ENCODE data around the gene CEBPG. TPM values are rescaled to one million over a fixed set of nuclear protein-coding genes. Genes with fewer than 3 reads are reported as not detected.

Gene CEBPG
- total RNA-seq, 1 experiment from 2014 or later = 39.5 TPM

- Mint-ChIP-seq H3K27me3 (ENCODE audit: unreplicated experiment) (peaks cover 73% of the 10 kb centered on the region), H3K36me3 (ENCODE audit: insufficient read depth, unreplicated experiment) (no peaks in the 10 kb centered on the region), H3K4me1 (ENCODE audit: low read depth, unreplicated experiment) (no peaks in the 10 kb centered on the region), H3K4me3 (ENCODE audit: low read depth, unreplicated experiment) (no peak overlapping the region), H3K27ac (ENCODE audit: unreplicated experiment) (no peak overlapping the region), H3K9me3 (ENCODE audit: low read depth, unreplicated experiment) (peaks cover 5% of the 10 kb centered on the region)
- intact Hi-C loops (cut with micrococcal nuclease; ENCODE audit: unreplicated experiment) = no loop called here
- CTCF ChIA-PET = no interaction called here
- BruUV-seq (replicated peaks) = no TSS peak
- TF ChIP-seq CTCF (IDR thresholded peaks at IDR 0.05; ENCODE audit: unreplicated experiment) = no peak
- no peak for DNase-seq
These were observed 22.8 kb upstream of the CEBPG start for GRCh38 chr19:33350538-33351309.

- Mint-ChIP-seq H3K27me3 (ENCODE audit: unreplicated experiment) (peaks cover 62% of the 10 kb centered on the region), H3K4me3 (ENCODE audit: low read depth, unreplicated experiment) (no peak overlapping the region), H3K9me3 (ENCODE audit: low read depth, unreplicated experiment) (peaks cover 10% of the 10 kb centered on the region), H3K36me3 (ENCODE audit: insufficient read depth, unreplicated experiment) (no peaks in the 10 kb centered on the region), H3K27ac (ENCODE audit: unreplicated experiment) (no peak overlapping the region), H3K4me1 (ENCODE audit: low read depth, unreplicated experiment) (no peaks in the 10 kb centered on the region)
- no peak for TF ChIP-seq CTCF (IDR thresholded peaks at IDR 0.05; ENCODE audit: unreplicated experiment)
- CTCF ChIA-PET = no interaction called here
- intact Hi-C loops (cut with micrococcal nuclease; ENCODE audit: unreplicated experiment) = no loop called here
- no TSS peak for BruUV-seq (replicated peaks)
- DNase-seq = no peak
These were observed 18.0 kb upstream of the CEBPG start for GRCh38 chr19:33355535-33355934.

- Mint-ChIP-seq H3K4me1 (ENCODE audit: low read depth, unreplicated experiment) (no peaks in the 10 kb centered on the region), H3K4me3 (ENCODE audit: low read depth, unreplicated experiment) (no peak overlapping the region), H3K27me3 (ENCODE audit: unreplicated experiment) (peaks cover 57% of the 10 kb centered on the region), H3K27ac (ENCODE audit: unreplicated experiment) (no peak overlapping the region), H3K36me3 (ENCODE audit: insufficient read depth, unreplicated experiment) (no peaks in the 10 kb centered on the region), H3K9me3 (ENCODE audit: low read depth, unreplicated experiment) (peaks cover 10% of the 10 kb centered on the region)
- no peak for TF ChIP-seq CTCF (IDR thresholded peaks at IDR 0.05; ENCODE audit: unreplicated experiment)
- DNase-seq = no peak
- CTCF ChIA-PET = interaction anchor here (0.7 to 1.6 kb wide), 4 partner anchors 8 to 138 kb away, joined by 3 to 4 read pairs (median 4); partner anchors contain the start of gene CEBPA
- intact Hi-C loops (cut with micrococcal nuclease; ENCODE audit: unreplicated experiment) = no loop called here
- BruUV-seq (replicated peaks) = no TSS peak
These were observed 16.0 kb upstream of the CEBPG start for GRCh38 chr19:33357556-33357955.

- H3K27me3 Mint-ChIP-seq (ENCODE audit: unreplicated experiment) = peaks cover 66% of the 10 kb centered on the region
- no peak for DNase-seq
- no peak overlapping the region for H3K4me3 Mint-ChIP-seq (ENCODE audit: low read depth, unreplicated experiment)
- intact Hi-C loops (cut with micrococcal nuclease; ENCODE audit: unreplicated experiment) = no loop called here
- no TSS peak for BruUV-seq (replicated peaks)
- TF ChIP-seq CTCF (IDR thresholded peaks at IDR 0.05; ENCODE audit: unreplicated experiment) = no peak
- CTCF ChIA-PET = interaction anchor here (0.6 to 1.6 kb wide), 3 partner anchors 9 to 139 kb away, joined by 3 to 4 read pairs (median 3); no protein-coding TSS in a partner anchor
- no peak overlapping the region for H3K27ac Mint-ChIP-seq (ENCODE audit: unreplicated experiment)
- H3K4me1 Mint-ChIP-seq (ENCODE audit: low read depth, unreplicated experiment) = no peaks in the 10 kb centered on the region
- H3K36me3 Mint-ChIP-seq (ENCODE audit: insufficient read depth, unreplicated experiment) = no peaks in the 10 kb centered on the region
- H3K9me3 Mint-ChIP-seq (ENCODE audit: low read depth, unreplicated experiment) = peaks cover 10% of the 10 kb centered on the region
These were observed 15.1 kb upstream of the CEBPG start for GRCh38 chr19:33358408-33358807.

All from Calu3 (cell line).